Duodenal mucosa (tissue), 2 donors: ENCODE results near the gene CLN5.

Source experiments
- H3K27ac ChIP-seq: one replicate; pipeline ENCODE4 v1.7.0; 2013; ENCODE audit warnings: low read depth, low read length
- H3K27me3 ChIP-seq, 2 donors: one replicate each; pipeline ENCODE4 v1.7.0; 2013; ENCODE audit warnings: low read length in 2 of 2, control low read depth in 1 of 2; ENCODE audit not compliant: insufficient read depth in 2 of 2, control insufficient read depth in 1 of 2
- H3K36me3 ChIP-seq, 2 donors: one replicate each; pipeline ENCODE4 v1.7.0; 2013; ENCODE audit warnings: low read length in 2 of 2, control low read depth in 1 of 2; ENCODE audit not compliant: insufficient read depth in 2 of 2, control insufficient read depth in 1 of 2
- H3K4me1 ChIP-seq, 2 donors: one replicate each; pipeline ENCODE4 v1.7.0; 2013; ENCODE audit warnings: low read length in 2 of 2, control low read depth in 1 of 2; ENCODE audit not compliant: insufficient read depth in 2 of 2, control insufficient read depth in 1 of 2
- H3K4me3 ChIP-seq, 2 donors: one replicate each; pipeline ENCODE4 v1.7.0; 2013; ENCODE audit warnings: low read length in 2 of 2, low read depth in 1 of 2
- H3K9ac ChIP-seq, 2 donors: one replicate each; pipeline ENCODE4 v1.7.0; 2013; ENCODE audit warnings: low read length in 2 of 2, low read depth in 1 of 2
- H3K9me3 ChIP-seq, 2 donors: one replicate each; pipeline ENCODE4 v1.7.0; 2013; ENCODE audit warnings: low read length in 2 of 2, control low read depth in 1 of 2; ENCODE audit not compliant: control insufficient read depth in 1 of 2

The CLN5 gene

GRCh38 chr13:76991796-76992547 lies at the start of gene CLN5:
Gene CLN5, plus strand, starts transcription at chr13:76992081. Its CDS starts 18 bp downstream, at chr13:76992099.
- Histone ChIP-seq H3K4me1 (peaks cover 10 to 18% of the 10 kb centered on the region in 2 donors), H3K4me3 (peak within 1 kb of the TSS; percentile 93 to 98), H3K27ac (peak within 1 kb of the TSS; percentile 95), H3K9ac (peak within 1 kb of the TSS; percentile 88 to 97), H3K27me3 (peaks cover 0 to 3% of the 10 kb centered on the region in 2 donors), H3K36me3 (peaks cover 8% of the 10 kb centered on the region in 2 donors), H3K9me3 (no peaks in the 10 kb centered on the region)

DNA sequence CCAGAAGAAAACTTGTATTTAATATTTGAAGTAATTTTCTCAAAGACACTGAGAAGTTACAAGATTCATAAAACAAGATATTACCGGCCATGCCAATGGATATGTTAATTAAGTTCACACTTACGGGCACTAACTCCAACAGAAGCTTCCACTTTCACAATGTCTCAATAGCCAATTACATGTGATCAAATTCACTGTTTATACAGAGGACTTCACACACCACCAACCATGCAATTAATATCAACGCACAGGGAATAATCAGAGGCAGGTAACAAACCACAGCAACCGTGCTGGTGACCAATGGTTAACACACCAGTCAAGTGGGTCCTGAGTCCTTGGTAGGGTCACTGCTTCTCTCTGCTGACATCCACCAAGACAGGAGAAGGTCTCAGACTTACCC lies 49.5 kb upstream of the CLN5 start:
- Histone ChIP-seq H3K9me3 (no peaks in the 10 kb centered on the region), H3K9ac (no peak overlapping the region)

GRCh38 chr13:76943646-76944045 lies 48.2 kb upstream of the CLN5 start:
- Histone ChIP-seq H3K9ac (no peak overlapping the region), H3K4me1 (no peaks in the 10 kb centered on the region), H3K27me3 (no peaks in the 10 kb centered on the region), H3K9me3 (no peaks in the 10 kb centered on the region), H3K27ac (no peak overlapping the region), H3K4me3 (no peak overlapping the region), H3K36me3 (no peaks in the 10 kb centered on the region)

More for the DNA sequence above, 49.5 kb upstream of the CLN5 start:
- Histone ChIP-seq H3K4me3 (no peak overlapping the region), H3K4me1 (no peaks in the 10 kb centered on the region), H3K27ac (no peak overlapping the region), H3K27me3 (no peaks in the 10 kb centered on the region), H3K36me3 (no peaks in the 10 kb centered on the region)

GRCh38 chr13:76944456-76944855 lies 47.4 kb upstream of the CLN5 start:
- Histone ChIP-seq H3K27me3 (no peaks in the 10 kb centered on the region), H3K9me3 (no peaks in the 10 kb centered on the region), H3K4me3 (no peak overlapping the region), H3K9ac (no peak overlapping the region), H3K4me1 (no peaks in the 10 kb centered on the region), H3K36me3 (no peaks in the 10 kb centered on the region), H3K27ac (no peak overlapping the region)

GRCh38 chr13:76948149-76948548 lies 43.7 kb upstream of the CLN5 start, which contains the start of gene ACOD1:
Gene ACOD1, plus strand, starts transcription at chr13:76948511. Its CDS starts 48 bp downstream, at chr13:76948559.
- Histone ChIP-seq H3K4me3 (no peak within 1 kb of the TSS), H3K4me1 (no peaks in the 10 kb centered on the region), H3K36me3 (no peaks in the 10 kb centered on the region), H3K9ac (no peak within 1 kb of the TSS), H3K27me3 (peaks cover 0 to under 1% of the 10 kb centered on the region in 2 donors), H3K9me3 (no peaks in the 10 kb centered on the region), H3K27ac (no peak within 1 kb of the TSS)

- H3K27me3 ChIP-seq = peaks cover 0 to 4% of the 10 kb centered on the region in 2 donors
- H3K4me1 ChIP-seq = no peaks in the 10 kb centered on the region
- H3K9me3 ChIP-seq = no peaks in the 10 kb centered on the region
- no peaks in the 10 kb centered on the region for H3K36me3 ChIP-seq
- H3K27ac ChIP-seq = no peak overlapping the region
- no peak overlapping the region for H3K9ac ChIP-seq
- no peak overlapping the region for H3K4me3 ChIP-seq
These were observed 41.8 kb upstream of the CLN5 start for GRCh38 chr13:76950101-76950500.

DNA sequence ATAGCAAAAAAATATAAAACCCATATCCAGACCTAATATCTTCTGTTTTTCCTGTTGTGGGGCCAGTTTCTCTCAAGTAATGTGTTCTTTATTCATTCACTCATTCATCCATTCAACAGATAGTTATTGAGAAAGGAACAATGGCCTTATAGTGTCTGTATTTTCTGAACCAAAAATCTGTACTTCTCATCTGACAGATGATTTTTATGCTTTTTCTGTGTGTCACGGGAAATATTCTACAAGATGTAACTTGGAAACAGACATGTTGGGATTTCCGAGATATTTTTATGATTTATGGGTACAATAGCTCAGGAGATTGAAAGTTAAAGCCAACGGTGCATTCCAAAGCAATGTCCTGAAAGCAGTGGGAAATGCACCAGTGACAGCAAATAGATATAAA lies 37.9 kb upstream of the CLN5 start:
- H3K9me3 ChIP-seq = no peaks in the 10 kb centered on the region
- H3K27ac ChIP-seq = no peak overlapping the region
- no peaks in the 10 kb centered on the region for H3K4me1 ChIP-seq

DNA sequence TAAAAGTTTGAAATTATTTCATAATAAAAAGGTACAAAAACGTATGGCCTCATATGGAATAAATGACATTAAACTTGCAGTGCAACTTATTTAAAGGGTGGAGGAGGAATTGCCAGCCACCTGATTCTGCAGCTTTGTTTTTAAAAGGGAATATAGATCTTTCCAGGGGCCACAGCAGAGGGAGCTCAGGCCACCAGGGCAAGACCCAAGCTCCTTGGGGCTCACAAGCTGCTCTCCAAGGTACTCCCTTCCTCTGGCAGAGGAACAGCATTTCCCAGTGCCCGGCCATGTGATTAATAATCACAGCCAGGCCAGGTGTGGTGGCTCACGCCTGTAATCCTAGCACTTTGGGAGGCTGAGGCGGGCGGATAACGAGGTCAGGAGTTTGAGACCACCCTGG lies 37.3 kb upstream of the CLN5 start:
- peaks cover 0 to 2% of the 10 kb centered on the region in 2 donors for H3K9me3 ChIP-seq
- H3K27ac ChIP-seq = no peak overlapping the region
- H3K36me3 ChIP-seq = no peaks in the 10 kb centered on the region
- H3K4me3 ChIP-seq = no peak overlapping the region
- peaks cover 0 to 4% of the 10 kb centered on the region in 2 donors for H3K27me3 ChIP-seq
- H3K4me1 ChIP-seq = no peaks in the 10 kb centered on the region
- no peak overlapping the region for H3K9ac ChIP-seq

More for the DNA sequence above, 37.9 kb upstream of the CLN5 start:
- H3K4me3 ChIP-seq = no peak overlapping the region
- H3K9ac ChIP-seq = no peak overlapping the region
- H3K27me3 ChIP-seq = peaks cover 0 to 4% of the 10 kb centered on the region in 2 donors
- H3K36me3 ChIP-seq = no peaks in the 10 kb centered on the region

- Histone ChIP-seq H3K27ac (no peak overlapping the region), H3K4me3 (no peak overlapping the region), H3K9me3 (peaks cover 3 to 8% of the 10 kb centered on the region in 2 donors), H3K27me3 (peaks cover 0 to 4% of the 10 kb centered on the region in 2 donors), H3K36me3 (no peaks in the 10 kb centered on the region), H3K4me1 (no peaks in the 10 kb centered on the region), H3K9ac (no peak overlapping the region)
These were observed 36.7 kb upstream of the CLN5 start for GRCh38 chr13:76955193-76955592.

GRCh38 chr13:76955661-76956060 lies 36.2 kb upstream of the CLN5 start:
- peaks cover 0 to 4% of the 10 kb centered on the region in 2 donors for H3K27me3 ChIP-seq
- H3K4me3 ChIP-seq = no peak overlapping the region
- H3K27ac ChIP-seq = no peak overlapping the region
- no peaks in the 10 kb centered on the region for H3K4me1 ChIP-seq
- peaks cover 7 to 8% of the 10 kb centered on the region in 2 donors for H3K9me3 ChIP-seq
- no peak overlapping the region for H3K9ac ChIP-seq
- no peaks in the 10 kb centered on the region for H3K36me3 ChIP-seq
